Ecto neural progenitor cell (in vitro differentiated cells): Measurements from ENCODE around the gene NHLRC3.
"Not testable (repeated sequence)": the region's sequence is repeated elsewhere in the genome, so short reads cannot be mapped to it uniquely, and the experiment has no call there.

Experiments
- DNase-seq: peaks from one replicate; pipeline ENCODE4 v3.0.0-alpha.2; 2018; ENCODE audit warnings: low spot score

Gene NHLRC3

DNA sequence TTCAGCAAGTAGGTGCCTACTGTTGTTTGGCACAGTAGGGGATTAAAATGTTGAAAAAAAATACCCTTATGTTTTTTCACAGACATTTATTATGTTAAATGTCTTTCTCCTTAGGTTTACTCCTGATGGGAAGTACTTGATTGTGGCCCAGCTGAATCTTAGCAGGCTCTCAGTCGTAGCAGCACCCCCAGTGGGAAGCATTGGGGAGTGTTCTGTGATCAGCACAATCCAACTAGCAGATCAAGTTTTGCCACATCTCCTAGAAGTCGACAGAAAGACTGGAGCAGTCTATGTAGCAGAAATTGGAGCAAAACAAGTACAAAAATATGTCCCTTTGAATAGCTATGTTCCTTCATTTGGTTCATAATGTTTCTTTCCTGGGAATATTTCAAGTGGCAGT lies 9.3 kb downstream of the NHLRC3 start:
- no peak for DNase-seq

DNA sequence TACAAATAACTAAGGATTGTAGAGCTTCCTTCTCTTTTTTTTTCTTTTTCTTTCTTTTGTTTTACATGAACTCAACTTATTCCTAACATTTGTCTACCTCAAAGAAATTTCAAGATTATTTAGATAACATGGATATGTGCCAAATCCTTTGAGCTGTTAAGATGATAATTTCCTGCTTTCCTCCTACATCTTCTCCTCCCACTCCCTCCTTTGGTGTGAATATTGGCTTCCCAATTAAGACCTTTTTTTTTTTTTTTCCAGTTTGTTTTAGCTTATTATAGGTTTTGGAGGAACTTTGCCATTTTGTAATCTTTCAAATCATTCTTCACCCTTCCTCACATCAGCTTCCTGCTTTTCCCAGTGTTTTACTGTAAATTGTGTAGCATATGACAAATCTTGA lies 10.6 kb downstream of the NHLRC3 start:
- DNase-seq, result no peak

DNA sequence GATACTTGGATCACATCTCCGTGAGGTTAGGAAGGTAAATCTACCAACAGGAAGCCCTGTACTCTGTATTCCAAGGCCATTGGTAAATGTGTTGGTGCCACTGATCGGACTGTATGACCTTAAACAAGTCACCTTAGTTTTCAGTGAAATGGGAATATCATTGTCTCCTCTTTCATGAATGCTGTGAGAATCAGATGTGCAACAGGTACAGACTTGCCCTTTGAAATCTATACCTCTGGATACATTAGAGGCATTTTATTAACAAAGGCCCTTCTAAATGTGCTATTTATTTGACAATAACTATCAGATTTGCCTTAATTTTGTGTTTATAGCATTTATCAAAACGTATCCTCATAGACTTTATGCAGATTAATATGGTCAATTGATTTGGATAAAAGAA lies 11.0 kb downstream of the NHLRC3 start:
- DNase-seq, result no peak

DNA sequence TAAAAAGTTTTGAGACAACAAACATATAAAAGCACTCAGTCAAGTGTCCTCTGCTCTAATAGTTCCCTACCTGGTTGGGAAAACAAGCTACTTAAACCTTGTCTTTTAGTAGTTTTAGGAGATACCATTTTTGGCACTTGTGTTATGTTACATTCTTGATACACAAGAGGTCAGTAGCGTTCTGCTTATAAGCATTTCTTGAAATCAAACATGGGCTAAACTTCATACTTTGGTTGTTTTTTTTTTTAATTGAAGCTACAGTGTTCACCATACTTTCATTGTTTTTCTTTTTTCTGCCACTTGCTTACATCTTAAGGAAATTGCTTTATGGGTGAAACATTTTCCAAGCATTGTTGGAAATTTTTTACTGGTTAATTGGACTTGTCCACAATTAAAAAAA lies 12.9 kb downstream of the NHLRC3 start:
- no peak for DNase-seq

DNA sequence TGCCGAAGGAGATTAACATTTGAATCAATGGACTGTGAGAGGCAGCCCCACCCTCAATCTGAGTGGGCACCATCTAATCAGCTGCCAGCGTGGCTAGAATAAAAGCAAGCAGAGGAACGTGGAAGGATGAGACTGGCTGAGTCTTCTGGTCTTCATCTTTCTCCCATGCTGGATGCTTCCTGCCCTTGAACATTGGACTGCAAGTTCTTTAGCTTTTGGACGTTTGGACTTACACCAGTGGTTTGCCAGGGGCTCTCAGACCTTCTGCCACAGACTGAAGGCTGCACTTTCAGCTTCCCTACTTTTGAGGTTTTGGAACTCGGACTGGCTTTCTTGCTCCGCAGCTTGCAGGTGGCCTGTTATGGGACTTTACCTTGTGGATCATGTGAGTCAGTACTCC lies 14.7 kb downstream of the NHLRC3 start:
- DNase-seq, result no peak

DNA sequence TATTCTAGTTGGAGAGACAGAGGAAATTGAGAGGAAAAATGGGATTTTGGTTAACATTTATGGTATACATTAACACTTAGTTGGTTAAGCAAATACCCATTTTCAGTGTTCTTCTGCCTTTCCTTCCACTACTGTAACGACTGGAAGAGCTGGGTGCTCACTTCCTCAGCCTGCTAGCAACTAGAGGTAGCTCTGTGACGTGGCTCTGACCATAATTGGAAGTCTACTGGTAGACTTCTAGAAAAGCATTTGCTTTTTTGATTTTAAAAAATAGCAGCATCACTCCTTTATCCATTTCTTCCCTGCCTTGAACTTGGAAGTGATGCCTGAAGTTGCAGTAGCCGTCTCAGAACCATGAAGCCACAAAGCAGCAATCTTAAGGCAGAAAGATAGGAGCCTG lies 15.9 kb downstream of the NHLRC3 start:
- DNase-seq, result no peak

DNA sequence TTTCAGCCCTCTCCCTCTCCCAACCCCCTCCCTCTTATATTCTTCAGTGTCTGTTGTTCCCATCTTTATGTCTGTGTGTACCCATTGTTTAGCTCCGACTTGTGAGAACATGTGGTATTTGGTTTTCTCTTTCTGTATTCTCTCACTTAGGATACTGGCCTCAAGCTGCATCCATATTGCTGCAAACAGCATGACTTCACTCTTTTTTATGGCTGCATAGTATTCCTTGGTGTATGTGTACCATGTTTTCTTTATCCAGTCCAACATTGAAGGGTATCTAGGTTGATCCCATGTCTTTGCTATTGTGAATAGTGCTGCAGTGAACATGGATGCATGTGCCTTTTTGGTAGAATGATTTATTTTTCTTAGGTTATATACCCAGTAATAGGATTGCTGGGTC lies 17.8 kb downstream of the NHLRC3 start:
- DNase-seq, result no peak

DNA sequence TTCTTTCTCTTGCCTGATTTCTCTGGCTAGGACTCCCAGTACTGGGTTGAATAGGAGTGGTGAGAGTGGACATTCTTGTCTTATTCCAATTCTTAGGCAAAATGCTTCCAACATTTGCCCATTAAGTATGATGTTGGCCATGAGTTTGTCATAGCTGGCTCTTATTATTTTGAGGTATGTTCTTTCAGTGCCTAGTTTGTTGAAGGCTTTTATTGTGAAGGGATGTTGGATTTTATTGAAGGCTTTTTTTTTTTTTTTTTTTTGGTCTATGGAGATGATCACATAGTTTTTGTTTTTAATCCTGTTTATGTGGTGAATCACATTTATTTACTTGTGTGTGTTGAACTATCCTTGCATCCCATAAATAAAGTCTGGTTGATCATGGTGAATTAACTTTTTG lies 19.8 kb downstream of the NHLRC3 start:
- no peak for DNase-seq

DNA sequence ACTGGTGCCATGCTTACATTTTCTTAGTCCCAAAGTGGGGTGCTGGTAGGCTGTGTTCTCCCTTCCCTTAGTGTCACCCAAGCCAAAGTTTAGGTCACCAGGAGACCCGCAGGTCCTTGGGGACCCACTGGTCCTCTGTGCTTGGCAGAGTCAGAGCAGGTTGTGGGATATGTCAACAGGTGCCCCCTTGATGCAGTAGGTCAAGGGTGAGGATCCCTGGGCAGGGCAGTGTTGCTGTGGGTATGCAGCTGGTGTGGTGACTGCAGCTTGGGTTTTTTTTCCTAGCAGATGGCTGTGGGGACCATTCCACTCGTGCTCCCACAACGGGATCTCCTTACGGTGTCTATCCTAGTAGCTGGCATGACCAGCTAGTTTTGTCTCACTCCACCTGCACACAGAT lies 23.7 kb downstream of the NHLRC3 start:
- DNase-seq, result no peak

DNA sequence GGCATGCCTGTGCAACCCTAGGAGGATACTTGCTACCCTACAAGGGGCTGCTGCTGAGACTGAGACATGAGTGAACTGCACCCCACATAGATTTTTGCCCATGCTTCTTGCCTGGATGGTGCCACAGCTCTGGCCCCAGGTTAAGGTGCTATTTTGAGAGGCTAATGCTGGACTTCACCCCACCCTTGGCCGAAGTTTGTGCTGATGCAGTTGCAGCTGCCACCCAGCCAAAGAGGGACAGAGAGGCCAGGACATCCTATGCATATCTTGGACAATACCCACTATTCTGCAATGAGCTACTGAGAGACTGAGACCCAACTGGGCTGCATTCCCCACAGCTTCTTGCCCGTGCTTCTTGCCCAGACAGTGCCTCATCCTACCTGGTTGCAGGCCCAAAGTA lies 34.6 kb downstream of the NHLRC3 start:
- DNase-seq, result no peak

DNA sequence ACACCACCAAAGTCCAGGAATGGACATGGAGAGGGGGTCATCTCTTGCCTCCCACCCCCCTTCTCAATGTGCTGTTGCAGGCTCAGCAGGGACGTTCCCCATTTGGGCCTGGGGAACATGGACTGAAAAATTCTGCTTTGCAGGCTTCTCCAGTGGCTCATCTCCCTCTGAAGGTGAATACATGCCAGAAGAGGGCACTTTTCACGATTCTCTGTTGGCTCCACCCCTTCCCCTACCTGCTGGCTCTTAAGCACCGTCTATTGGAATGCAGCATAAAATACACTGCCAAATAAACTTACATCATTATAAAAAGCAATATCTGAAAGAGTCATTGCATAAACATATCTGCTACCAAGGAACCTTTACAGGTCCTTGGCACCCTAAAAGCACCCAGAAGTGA lies 35.7 kb downstream of the NHLRC3 start:
- no peak for DNase-seq

DNA sequence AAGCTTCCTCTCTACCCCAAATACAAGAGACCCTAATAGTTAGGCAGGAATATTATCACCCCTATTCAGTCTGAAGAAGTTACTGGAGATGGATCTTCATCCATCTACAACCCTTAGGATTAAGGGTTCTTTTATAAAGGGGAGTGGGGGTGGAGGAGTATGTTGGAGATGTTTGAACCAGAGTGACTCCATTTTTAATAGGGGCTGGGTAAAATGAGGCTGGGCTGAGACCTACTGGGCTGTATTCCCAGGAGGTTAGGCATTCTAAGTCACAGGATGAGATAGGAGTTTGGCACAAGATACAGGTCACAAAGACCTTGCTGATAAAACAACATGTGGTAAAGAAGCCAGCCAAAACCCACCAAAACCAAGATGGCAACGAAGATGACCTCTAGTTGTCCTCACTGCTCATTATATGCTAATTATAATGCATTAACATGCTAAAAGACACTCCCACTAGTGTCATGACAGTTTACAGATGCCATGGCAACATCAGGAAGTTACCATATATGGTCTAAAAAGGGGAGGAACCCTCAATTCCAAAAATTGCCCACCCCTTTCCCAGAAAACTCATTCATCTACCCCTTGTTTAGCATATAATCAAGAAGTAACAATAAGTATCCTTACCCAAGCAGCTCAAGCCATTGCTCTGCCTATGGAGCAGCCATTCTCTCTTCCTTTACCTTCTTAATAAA lies 48.1 kb downstream of the NHLRC3 start:
- not testable (repeated sequence) for DNase-seq

DNA sequence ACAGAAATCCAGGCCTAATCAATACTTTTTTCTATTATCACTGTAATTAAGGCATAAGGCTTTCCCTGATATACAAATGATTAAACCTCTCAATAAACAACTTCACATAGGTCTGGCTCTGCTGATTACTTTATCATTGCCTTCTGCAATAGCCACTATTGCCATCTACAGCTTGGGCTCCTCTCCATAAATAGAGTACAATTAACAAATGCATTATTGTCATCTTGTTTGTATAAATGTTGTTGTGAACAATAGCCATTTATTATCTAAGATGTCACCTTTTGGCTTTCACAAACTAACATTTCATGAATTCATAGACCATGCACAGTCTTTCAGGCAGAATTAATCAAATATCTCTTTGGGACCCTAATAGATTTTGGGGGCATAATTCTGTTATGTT lies 53.3 kb downstream of the NHLRC3 start:
- no peak for DNase-seq

DNA sequence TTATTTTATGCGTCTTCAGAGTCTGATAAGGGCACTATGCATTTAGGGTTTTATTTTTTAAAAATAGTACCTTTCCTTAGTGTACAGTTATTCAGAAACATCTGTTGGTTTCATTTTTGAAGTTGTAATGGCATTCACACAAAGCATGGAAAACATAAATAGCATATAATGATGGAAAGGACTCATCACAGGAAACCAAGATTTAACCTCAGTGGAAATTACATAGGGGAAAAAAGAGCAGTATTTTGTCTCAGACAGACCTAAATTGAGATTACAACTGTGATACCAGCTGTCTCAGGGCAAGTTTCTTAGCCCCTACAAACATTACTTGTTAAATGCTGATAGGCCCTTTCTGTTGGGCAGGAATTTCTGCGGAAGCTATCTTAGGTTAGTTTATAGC lies 57.2 kb downstream of the NHLRC3 start:
- no peak for DNase-seq

DNA sequence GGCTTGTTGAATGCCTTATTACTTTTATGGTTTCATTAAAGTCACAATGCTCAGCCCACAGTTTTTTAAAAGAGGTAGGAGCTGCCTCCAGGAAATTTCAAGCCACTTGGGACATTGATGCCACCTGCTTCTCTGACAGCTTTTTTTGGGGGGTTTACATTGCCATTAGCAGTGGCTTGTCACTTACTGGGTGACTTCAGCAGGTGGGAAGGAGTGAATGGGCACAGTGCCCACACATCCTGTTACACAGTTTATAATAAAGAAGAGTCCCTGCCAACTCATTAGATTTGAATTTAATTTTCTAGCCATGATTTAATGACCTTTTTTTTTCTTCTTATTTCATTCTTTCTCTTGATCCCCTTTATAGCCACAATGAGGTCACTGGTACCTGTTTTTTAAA lies 61.0 kb downstream of the NHLRC3 start:
- no peak for DNase-seq
